ENCODE data around the gene BLTP3B.
A peak's percentile ranks its signal among the peaks of the same experiment; 100 is the strongest.

Gene BLTP3B

GRCh38 chr12:100163416-100164152 is 20.9 kb upstream of the BLTP3B start:
- peak; percentile 91 for DNase-seq

DNA sequence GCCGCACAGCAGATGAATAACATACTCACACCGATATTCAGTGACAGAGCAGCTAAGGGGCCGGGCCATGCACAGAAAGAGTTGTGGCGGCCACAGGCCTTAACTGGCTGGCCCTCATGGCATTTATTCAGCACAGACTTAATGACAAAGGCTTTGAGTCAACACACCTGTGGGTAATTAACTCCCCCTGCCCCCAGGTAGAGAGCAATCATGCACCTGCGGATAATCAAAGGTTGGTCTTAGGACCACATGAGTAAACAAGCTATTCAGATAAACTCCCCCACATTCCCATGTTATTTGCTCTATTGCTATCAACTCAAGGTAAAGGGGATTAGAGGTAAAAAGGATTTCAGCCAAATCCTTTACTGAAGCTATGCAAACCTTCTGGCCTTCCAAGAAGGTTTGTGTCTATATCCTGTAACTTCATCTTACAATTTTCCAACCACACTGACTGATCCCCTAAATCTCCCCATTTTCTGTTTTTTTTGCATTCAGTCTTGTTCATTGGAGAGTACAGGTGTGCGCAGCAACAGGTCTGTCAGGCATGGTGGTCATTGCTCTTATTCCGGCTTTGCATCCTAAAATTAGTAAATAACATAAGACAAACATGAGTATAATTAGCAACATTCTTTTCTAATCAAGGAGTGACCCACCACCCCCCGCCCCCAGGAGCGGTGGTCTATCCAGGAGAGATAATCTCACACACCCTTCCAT is 16.9 kb upstream of the BLTP3B start:
- DNase-seq = no peak

GRCh38 chr12:100158535-100158934 is 15.9 kb upstream of the BLTP3B start:
- no peak for DNase-seq

DNA sequence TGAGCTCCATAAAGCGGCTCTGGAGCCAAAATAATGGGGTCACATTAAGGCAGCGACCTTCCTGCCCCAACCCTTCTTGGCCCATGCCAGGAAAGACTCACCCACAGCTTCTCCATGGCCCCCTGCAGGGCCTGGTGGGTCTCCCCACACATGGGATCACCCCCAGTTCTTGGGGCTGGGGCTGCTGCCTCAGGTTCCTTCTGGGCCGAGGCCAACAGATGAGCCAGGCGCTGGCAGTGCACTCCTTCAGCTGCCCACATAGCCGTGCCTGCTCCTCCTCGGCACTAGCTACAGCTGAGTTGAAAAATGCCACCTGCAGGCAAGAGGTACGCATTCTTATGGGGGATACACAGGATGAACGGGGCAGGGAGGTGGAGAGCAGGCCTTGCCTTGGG is 14.8 kb upstream of the BLTP3B start:
- no peak for DNase-seq

- peak; percentile 92 for DNase-seq
Observed at GRCh38 chr12:100156731-100157426, 14.2 kb upstream of the BLTP3B start.

DNA sequence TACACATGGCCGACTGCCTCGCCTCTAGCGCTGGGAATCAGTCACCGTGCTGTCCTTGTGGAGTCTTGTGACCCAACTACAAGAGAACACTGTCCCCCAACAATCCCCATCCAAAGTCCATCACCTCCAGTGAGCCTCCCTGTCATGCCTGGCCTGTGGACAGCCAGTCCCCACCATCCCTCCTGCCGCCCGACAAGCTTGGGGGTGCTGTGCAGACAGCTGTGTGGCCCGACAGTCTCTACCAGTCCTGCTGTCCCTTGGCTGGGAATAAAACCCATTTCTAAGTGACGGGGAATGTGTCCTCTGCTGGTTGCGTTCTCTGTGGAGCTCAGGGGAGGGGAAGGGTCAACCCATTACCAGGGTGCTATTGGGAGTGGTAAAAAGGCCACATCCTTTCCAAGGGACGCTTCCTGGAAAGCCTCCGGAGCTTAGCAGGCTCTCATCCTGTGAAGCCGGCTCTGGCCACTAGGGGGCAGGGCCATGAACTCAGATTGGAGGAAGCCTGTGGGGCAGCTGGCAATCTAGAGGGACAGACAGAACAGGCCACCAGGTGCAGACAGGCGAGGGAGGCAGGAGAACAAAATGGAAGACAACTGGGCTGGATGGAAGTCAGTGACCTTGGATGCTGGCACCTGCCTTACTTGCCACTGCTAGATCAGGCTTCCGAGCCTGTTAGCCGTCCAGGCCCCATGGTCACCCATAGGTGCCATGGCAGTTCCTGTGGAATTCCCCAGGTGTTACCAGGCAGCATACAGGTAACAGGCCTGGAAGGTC is 12.0 kb upstream of the BLTP3B start:
- peak; percentile 60 for DNase-seq

DNA sequence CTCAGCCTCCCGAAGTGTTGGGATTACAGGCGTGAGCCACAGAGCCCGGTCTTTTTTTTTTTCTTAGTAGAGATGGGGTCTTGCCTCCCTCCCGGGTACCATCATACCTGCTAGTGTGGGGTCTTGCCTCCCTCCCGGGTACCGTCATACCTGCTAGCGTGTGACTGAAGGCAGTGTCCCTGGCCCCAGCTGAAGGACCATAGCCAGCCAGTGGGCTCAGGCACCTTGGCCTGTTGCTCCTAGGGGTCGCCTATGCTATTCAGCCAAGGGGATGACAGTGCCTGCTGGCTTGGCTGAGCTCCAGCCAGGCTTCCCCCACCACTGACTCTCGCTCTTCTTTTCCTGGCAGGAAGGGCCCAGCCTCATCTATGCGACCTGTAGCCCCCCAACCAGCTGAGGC is 10.5 kb upstream of the BLTP3B start:
- no peak for DNase-seq

DNA sequence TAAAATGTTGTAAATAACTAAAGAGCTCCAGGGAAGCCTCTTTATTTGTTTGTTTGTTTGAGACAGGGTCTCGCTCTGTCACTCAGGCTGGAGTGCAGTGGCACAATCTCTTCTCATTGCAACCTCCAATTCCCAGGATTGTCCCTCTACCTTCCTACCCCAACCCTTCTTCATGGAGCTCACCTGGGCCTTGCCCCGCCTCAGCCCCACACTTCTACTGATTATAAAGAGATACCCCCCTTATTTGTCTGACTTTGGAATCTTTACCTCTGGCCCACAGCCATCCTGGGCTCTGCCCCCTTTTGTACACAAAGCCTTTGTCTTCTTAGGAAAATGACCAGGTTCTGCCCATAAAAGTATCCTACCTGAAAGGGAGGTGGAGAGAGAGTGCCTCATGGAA is 9.1 kb upstream of the BLTP3B start:
- DNase-seq = no peak

- DNase-seq = no peak
Observed at GRCh38 chr12:100146252-100146651, 3.6 kb upstream of the BLTP3B start.

DNA sequence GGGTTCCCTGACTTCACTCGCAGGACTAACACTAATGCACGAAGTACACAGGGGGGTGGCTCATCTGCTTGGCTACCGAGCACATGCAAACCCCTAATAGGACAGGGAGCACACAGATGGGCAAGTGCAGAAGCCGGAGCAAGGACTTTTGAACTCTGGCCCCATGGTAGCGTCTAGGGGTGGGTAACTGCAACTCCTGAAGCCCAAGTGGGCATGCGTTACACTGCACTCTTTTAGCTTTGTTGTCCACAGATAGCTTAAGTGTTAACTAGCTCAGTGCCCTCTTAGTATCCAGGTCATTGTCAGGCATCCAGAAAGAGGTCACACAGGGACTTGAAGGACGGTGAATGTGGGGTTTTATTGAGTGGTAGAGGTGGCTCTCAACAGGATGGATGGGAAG is 3.0 kb upstream of the BLTP3B start:
- DNase-seq = no peak

DNA sequence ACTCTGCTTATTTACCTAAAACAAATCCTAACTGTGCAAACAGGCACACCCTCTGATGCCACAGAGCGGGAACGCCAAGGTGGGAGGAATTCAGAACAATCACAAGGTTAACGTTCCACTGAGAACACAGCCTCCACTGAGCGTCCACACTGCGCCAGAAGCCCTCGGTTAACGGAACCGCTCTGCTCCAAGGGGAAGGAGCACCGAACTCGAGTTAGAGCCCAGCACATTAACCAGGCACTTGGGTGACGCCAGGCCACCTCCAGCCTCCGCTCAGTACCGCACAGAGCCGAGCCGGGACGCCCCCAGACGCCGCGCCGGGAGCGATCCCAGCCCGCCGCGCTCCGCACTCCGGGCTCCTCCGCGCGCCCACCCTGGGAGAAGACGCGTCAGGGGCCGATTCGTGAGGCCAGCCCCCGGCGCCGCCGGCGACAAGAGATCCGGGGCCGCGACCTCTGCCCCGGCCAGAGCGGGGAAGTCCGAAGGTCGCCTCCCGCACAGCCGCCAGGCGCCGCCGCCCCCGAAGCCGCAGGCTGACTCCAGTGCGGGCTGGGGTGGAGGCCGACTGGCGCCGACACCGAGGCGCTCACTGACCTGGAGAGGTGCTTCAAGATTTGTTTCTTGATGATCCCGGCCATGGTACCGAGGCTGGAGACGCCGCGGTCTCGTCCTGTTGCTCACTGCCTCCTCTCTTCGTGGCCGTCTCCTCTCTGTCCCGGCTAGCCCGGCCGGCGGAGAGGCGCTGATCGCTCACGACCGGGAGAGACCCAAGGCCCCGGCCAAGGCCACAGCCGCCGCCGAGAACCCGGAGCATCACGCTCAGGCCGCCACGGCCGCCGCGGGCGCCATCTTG is 450 bp downstream of the BLTP3B start:
- DNase-seq = peak; percentile 59

- DNase-seq = no peak
Observed at GRCh38 chr12:100141666-100141997, 1.0 kb downstream of the BLTP3B start.

DNA sequence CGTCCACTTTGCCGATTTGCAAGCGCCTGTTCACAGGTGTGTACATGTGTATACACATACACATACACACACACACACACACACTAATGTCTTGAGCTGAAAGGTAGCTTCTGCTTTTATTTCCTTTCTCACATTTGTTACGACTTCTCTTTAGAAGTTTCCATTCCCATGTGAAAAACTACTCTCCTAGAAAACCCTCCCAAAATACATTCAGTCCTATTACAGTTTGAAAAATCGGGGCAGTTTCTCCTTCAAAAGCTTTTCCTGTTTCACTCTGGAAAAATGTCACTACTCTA is 3.9 kb downstream of the BLTP3B start:
- DNase-seq = no peak

GRCh38 chr12:100138048-100138802 is 4.4 kb downstream of the BLTP3B start:
- no peak for DNase-seq

DNA sequence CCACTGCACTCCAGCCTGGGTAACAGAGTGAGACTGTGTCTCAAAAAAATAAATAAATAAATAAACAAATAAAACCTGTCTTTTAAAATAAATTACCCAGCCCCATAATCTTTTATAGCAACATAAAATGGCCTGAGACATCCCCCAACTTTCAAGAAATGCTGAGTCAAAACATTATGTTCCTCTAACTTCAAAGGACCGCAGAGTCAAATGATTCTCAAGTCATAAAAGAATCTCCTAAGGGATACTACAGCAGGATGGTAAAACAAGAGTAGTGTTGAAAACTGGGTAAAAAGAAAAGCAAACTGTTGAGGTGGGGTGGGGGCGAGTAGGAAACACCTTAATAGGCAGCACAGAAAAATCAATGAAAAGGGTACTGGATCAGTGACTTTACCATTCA is 9.5 kb downstream of the BLTP3B start:
- no peak for DNase-seq

- no peak for DNase-seq
Observed at GRCh38 chr12:100128512-100128908, 14.2 kb downstream of the BLTP3B start.

- DNase-seq = no peak
Observed at GRCh38 chr12:100127766-100128511, 14.7 kb downstream of the BLTP3B start.

- DNase-seq = no peak
Observed at GRCh38 chr12:100123316-100124095, 19.2 kb downstream of the BLTP3B start.

DNA sequence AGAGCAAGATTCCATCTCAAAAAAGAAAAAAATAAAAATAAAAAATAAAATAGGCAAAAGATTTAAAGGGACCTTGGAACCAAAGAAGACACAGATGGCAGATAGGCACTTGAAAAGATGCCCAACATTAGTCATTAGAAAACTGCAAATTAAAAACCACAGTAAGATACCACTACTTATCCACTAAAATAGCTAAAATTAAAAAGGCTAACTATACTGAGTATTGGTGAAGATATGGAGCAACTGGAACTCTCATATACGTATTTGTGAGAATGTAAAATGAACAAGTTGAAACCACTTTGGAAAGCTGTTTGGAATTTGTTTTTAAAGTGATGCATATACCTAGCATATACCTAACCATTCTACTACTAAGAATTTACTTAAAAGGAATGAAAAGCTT is 22.3 kb downstream of the BLTP3B start:
- DNase-seq = no peak

DNA sequence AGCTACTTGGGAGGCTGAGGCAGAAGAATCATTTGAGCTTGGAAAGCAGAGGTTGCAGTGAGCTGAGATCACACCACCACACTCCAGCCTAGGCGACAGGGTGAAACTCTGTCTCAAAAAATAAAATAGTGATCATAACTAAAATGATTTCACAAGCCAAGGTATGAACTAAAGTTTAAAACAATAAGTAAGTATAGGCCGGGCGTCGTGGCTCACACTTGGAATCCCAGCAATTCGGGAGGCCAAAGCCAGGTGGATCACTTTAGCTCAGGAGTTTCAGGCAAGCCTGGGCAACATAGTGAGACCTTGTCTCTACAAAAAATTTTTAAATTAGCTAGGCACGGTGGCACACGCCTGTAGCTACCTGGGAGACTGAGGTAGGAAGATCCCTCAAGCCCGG is 27.4 kb downstream of the BLTP3B start:
- no peak for DNase-seq

All from NCI-H345 (cell line).